Astrocyte of the hippocampus (primary cell): ENCODE results near the gene ZNF177.
"Not testable (repeated sequence)": the region's sequence is repeated elsewhere in the genome, so short reads cannot be mapped to it uniquely, and the experiment has no call there.

Source experiments
- DNase-seq: peaks from one replicate; pipeline ENCODE4 v3.0.0; 2011; ENCODE audit warnings: low read depth, low spot score

The ZNF177 gene

DNA sequence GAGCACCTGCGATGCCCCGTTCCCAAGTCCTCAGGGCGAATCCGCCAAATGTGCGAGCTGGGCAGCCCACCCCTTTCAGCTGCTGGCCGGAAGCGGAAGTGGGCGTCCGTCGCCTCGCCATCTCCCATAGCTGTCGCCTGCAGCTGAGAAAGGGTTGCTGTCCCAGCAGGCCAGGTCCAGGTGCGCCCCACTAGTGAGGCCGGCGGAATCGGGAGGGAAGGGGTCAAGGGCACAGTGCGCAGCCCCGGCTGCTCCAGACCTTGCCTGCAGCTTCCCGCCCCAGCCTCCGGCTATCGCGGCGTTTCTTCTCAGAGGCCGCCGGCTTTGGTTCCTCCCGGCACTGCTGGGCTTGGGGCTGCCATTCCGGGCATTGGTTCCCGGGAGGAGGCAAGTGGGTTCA, at the start of gene ZNF177:
ZNF177 (plus strand) TSS at position 109 of the 400 bp plus-strand sequence. CDS start 15,299 bp downstream, outside the sequence.
- DNase-seq = peak; percentile 61

DNA sequence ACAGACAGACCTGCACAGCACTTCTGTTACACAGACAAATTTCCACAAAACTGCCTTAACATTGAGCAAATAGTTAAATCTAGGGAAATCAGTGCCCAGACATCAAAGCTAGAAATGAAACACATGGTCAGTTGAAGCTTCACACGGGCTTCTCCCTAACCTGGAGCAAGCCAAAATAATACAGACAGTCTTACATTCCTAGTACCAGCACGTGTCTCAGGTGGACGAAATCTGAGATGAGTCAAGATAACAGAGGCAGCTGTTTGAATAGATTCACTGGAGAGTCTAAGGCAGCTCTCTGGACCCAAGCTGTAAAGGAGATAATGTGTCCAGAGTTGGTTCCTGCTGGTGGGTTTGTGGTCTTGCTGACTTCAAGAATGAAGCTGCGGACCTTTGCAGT, 49.1 kb upstream of the ZNF177 start:
- no peak for DNase-seq

GRCh38 chr19:9321338-9321737, 41.5 kb upstream of the ZNF177 start:
- DNase-seq = no peak

GRCh38 chr19:9321756-9322155, 41.1 kb upstream of the ZNF177 start:
- not testable (repeated sequence) for DNase-seq

GRCh38 chr19:9322201-9322600, 40.6 kb upstream of the ZNF177 start:
- not testable (repeated sequence) for DNase-seq

DNA sequence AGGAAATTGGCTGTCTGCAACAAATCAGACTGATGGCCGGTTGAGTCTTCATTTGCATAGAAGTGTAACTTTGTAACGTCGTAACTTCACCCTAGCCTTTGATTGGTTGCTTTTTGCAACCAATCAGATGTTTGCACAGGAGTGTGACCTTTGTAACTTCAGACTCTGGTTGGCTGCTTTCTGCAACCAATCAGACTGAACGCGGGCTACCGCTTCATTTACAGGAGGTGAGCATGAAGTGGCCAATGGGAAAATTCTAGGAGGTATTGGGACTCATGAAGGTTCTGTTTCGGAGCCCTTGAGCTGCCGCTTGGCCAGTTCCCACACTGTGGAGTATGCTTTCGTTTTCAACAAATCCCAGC, 39.3 kb upstream of the ZNF177 start:
- peak; percentile 85 for DNase-seq

DNA sequence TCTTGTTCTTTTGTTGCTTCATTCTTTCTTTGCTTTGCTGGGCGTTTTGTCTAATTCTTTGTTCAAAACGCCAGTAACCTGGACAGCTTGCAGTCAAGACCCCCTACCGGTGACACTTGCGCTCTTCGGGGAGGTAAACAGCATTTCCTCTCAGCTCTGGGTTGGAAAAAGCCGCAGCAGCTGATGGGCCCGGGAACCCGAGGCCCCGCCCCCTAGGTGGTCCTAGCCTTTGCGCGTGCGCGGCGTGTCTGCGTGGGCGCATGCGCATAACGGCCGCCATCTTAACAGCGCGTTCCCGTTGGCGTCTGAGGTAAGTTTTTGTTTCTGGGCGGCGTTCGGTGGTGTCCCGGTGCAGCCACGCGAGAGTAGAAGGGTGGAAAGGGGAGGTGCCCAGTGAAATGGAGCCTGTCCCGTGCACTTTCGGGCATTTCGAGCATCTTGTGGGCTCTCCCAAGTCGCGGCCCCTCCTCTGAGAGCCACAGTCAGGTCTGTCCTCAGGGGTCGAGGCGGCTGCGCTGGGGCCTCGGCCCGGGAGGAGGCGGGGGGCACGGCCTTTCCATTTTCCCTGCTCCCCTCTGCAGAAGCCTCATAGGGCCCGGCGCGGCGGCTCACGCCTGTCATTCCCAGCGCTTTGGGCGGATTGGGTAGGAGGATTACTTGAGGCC, 38.8 kb upstream of the ZNF177 start, which contains the start of gene ZNF559:
ZNF559 (plus strand) TSS at position 261 of the 665 bp plus-strand sequence. CDS start 14,371 bp downstream, outside the sequence.
- DNase-seq = peak; percentile 99

DNA sequence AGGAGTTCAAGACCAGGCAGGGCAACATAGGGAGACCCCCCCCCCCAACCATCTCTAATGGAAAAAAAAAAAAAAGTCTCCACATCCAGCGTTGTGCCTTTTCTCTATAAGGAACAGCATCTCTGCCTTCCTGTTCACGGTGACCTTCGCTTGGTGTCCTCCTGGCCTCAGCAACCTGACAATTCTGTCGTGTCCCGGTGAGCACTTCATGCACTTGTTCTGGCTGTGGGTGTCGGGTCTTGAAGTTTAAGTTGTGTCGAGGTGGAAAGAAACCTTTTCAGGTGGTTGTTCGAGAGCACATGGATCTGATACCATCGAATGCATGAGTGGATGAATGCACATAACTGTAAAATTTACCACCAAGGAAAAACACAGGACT, 38.2 kb upstream of the ZNF177 start:
- DNase-seq = no peak

GRCh38 chr19:9329999-9330398, 32.8 kb upstream of the ZNF177 start:
- DNase-seq = no peak

DNA sequence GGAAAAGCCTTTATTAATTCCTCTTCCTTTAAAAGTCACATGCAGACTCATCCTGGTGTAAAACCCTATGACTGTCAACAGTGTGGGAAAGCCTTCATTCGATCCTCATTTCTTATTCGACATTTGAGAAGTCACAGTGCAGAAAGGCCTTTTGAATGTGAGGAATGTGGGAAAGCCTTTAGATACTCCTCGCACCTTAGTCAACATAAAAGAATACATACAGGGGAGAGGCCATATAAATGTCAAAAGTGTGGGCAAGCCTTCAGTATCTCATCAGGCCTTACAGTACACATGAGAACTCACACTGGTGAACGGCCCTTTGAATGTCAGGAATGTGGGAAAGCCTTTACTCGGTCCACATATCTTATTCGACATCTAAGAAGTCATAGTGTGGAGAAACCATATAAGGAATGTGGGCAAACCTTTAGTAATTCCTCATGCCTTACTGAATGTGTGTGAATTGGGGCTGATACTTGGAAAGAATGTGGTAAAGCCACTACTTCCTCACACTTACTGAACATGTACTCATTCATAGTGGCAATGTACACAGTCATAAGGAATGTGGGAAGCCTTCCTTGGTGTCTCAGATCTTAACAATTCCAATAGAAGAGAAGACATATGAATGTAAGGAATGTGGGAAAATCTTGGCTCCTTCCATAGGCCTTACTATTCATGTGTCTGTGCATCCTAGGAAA, 20.1 kb upstream of the ZNF177 start:
- DNase-seq = peak; percentile 5

- no peak for DNase-seq
Measured at GRCh38 chr19:9345005-9345404, 17.8 kb upstream of the ZNF177 start.

- no peak for DNase-seq
Measured at GRCh38 chr19:9348253-9348652, 14.6 kb upstream of the ZNF177 start.

- no peak for DNase-seq
Measured at GRCh38 chr19:9348671-9349070, 14.1 kb upstream of the ZNF177 start.

DNA sequence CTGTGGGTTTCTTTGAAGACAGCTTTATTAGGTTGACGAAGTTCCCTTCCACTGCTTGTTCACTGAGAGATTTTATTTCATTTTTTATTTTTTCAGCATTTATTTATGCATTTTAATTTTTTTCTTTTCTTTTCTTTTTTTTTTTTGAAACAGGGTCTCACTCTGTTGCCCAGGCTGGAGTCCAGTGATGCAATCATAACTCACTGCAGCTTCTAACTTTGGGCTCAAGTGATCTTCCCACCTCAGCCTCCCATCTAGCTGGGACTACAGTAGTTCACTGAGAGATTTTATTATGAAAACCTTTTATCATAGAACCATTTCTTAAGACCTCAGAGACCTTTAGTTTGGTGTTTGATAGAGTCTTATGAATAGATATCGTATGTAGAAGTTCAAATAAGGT, 10.3 kb upstream of the ZNF177 start:
- DNase-seq = no peak

- no peak for DNase-seq
Measured at GRCh38 chr19:9353011-9353410, 9.8 kb upstream of the ZNF177 start.

DNA sequence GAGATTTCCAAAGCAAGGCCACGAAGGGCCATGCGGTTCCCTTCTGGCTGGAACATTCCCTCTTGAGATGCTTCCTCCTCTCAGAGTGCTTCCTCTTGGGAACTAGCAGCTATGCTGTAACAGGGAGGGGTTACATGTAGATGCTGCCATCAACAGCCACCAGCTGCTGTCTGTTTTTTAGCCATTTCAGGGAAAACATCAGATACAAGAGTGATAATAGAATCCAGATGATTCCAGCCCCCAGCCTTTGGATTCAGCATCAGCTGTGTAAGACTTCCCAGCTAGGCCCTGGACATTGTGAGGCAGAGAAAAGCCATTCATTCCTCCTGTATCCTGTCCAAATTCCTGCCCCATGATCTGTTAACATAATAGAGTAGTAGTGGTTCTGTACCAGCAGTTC, 8.2 kb upstream of the ZNF177 start:
- DNase-seq = no peak

DNA sequence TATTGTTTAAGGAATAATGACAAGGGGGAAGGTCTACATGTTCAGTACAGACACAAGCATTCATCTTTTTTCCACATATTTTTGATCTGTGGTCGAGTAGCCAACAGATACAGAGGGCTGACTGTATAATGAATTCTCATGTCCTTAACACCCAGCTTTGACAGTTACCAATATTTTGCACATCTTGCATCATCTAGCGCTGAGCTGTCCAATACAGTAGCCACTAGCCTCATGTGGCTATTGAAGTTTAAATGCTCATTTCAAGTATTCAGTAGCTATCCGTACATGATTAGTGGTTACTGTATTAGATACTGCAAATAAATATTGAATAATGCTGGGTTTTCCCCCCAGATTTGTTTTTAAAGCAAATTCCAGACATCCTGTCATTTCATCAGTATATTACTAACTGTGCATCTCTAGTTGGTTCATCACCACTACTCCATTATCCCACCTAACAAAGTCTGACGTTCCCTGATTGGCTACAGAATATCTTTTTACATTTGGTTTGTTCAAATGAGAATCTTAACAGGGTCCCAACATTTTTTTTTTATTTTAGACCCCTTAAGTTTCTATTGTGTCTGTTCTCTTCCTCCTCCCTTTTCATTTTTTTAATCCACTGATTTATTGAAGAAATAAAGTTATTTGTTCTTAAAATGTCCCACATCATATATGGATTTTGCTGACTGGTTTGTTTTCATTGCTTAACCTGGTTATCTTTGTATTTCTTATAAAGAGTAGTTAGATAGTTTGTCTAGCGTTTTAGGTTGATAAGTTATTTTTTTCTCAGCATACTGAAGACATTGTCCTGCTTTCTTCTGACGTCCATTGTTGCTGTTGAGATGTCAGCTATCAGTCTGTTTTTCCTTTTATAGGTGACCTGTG, 8.2 kb downstream of the ZNF177 start:
- DNase-seq = no peak

- peak; percentile 2 for DNase-seq
Measured at GRCh38 chr19:9381361-9381785, 18.6 kb downstream of the ZNF177 start.

DNA sequence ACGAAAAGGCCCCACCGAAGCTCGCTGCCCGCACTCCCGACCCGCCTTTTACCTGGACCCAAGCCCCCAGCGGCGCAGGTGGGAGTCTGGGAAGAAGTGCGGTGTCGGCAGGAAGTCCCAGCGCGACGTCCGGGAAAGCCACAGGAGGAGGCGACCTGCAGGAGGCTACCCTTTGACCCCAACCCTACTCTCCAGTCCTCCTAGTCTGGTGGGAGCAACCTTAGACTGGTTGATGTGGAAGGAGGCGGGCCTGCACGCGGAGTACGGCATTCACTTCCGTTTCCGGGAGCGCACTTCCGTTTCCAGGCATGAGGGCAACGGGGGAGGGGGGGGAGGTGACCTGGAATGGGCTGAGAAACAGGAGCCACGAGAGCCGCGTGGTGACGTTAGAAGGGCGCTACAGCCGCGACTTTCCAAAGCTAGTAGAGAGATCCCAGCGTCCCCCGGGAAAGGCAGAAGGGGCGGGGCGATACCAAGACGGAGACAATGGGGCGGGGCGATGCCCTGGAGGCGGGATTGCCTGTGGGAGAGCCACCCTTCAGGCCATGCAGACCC, 44.1 kb downstream of the ZNF177 start:
- peak; percentile 94 for DNase-seq

DNA sequence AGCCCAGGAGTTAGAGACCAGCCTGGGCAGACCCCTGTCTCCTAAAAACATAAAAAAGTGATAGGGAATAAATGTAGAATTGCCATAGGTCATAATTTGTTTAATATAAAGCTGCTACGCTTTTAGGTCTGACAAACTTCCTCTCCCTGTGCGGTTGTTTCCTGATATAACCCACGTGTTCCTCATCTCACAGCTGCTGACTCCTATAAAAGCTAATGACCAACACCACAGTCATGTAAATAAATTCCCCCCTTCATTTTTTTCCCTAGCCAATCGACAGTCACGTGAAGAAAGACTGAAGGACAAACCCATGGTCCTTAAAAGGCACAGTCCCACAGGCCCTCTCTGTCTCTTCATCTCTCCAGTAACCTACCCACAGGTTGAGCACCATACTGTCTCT, 45.0 kb downstream of the ZNF177 start:
- no peak for DNase-seq

DNA sequence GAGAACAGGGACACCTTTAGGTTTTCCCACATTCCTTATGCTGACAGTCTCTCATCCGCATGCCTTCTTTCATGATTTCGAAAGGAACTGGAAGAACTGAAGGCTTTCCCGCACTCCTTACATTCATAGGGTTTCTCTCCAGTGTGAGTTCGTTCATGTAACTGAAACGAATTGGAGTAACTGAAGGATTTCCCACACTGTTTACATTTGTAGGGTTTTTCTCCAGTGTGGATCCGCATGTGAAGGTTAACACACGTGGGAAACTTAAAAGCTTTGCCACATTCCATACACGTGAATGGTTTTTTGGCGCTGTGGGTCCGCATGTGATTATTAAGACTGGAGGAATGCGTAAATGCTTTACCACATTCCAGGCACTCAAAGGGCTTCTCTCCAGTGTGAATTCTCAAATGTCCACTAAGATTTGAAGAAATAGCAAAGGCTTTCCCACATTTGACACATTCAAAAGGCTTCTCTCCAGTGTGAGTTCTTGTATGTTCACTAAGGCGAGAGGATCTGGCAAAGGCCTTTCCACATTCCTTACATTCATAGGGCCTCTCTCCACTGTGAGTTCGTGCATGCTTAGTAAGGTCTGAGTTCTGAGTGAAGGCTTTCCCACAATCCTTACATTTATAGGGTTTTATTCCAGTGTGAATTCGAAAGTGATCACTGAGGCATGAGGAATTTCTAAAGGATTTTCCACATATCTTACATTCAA, 50.6 kb downstream of the ZNF177 start:
- no peak for DNase-seq
